HG03066 (cell line): ENCODE results near the gene STON2.

Source experiments
- ATAC-seq: cut with Tn5 transposase; IDR thresholded peaks from one replicate; pipeline ENCODE4 v1.9.1; 2021; ENCODE audit warnings: low read depth; ENCODE audit not compliant: unreplicated experiment

Gene STON2

DNA sequence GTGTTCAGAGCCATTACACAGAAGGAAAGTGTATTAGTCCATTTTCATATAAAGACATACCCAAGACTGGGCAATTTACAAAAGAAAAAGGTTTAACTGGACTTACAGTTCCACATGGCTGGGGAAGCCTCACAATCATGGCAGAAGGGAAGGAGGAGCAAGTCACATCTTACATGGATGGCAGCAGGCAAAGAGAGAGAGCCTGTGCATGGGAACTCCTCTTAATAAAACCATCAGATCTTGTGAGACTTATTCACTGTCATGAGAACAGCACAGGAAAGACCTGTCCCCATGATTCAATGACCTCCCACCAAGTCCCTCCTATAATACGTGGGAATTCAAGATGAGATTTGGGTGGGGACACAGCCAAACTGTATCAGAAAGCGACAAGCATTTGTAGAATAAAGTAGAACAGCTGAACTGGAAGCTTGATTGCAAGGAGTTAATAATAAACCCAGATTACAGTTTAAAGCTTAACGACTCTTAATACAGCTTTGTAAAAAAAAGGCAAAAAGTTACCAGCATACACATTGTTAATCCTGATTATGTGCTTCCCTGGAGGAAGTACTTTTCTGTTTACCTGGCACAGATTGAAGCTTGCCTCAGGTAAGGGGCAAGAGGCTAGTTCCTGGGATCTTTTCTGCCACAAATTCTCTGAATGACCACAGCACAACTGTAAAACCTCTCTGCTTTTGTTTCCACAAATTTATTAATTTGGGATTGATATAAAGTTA is 18.1 kb upstream of the STON2 start:
- ATAC-seq: no peak

DNA sequence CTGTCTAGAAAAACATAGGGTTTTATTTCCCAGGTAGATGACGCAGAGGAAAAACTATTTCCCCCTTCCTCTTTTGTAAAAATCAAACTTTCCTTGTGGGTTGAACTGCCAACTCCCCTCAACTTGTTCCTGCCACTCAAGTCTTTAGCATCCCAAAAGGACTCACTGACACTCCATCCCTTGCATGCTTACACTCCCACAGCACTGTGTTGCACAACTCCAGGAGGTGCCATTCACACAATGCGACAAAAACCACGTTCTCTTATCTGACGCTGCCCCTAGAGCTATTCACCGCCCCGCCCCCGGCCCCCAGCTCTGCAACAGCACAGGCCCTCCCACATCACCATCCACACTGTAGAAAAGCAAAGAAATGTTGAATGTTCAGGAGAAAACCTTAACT is 16.9 kb upstream of the STON2 start:
- no peak for ATAC-seq

DNA sequence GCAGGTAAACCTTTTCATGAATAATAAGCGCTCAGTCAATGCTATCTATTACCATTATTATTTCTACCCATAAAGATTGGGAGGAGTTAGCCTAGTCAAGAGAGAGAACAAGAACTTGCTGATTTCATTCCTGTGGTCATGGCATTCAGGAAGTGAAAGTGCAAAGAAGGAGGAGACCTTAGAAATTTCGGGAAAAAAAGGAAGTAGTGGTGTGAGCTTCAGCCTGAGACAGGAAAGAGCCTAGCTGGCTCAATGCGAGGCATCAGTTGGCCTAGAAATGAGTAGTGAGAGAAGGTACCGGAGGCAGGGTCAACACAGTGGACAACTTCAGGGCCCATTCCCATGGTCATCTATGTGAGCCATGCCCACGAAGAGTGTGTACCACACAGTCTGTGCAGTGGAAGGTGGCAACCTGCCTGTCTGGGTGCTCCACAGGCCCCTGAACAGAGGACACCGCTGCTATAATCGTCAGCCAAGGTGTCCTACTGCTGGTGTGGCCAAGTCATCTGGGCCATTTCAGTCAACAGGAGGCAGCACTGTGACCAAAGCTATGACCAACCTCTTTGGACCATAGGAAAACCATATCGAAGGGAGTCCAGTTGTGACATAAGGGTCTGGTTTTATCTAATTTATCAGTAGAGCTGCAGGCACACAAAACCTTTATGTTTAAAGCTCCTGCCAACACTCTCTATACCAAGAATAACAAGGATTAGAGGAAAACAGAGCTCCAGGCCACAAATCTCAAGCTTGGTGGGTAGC is 16.2 kb upstream of the STON2 start:
- no peak for ATAC-seq

DNA sequence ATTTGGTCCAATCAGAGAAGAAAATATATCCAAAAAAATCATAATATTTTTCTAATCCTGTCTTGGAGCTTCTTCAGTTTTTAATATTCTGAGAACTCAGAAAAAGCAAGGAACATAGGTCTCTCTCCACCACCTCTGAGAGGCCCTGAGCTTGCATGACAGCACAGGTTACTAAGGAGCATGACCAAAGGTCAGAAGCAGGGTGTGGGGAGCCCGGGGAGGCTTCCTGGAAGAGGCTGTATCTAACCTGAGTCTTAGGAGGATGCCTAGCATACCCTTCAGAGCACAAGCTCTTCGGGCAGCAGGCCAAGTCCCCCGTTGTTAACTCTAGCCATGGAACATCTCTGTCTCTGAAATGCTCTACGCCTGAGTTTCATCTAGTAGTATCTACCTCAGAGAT is 15.7 kb upstream of the STON2 start:
- ATAC-seq: no peak

GRCh38 chr14:81414123-81414522 is 14.0 kb upstream of the STON2 start:
- ATAC-seq: no peak

GRCh38 chr14:81412779-81413178 is 12.7 kb upstream of the STON2 start:
- ATAC-seq: no peak

DNA sequence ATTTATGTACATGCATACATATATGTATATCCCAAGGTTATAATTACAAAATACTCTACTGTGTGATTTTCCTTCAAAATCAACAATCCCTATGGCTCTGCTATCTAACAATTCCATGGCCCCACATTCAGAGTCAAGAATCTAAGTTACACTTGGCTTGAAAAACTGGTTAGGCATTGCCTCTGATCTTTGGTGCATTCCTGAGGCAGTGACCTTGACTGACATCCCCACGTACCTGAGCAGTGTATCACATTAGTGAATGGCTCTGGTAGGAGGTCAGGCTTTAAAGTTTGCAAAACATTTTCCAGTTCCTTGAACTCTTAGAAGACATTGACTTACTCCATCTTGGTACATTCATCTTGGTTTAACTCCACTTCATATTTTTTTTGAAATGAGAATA is 8.5 kb upstream of the STON2 start:
- no peak for ATAC-seq

GRCh38 chr14:81406863-81407262 is 6.7 kb upstream of the STON2 start:
- ATAC-seq: no peak

DNA sequence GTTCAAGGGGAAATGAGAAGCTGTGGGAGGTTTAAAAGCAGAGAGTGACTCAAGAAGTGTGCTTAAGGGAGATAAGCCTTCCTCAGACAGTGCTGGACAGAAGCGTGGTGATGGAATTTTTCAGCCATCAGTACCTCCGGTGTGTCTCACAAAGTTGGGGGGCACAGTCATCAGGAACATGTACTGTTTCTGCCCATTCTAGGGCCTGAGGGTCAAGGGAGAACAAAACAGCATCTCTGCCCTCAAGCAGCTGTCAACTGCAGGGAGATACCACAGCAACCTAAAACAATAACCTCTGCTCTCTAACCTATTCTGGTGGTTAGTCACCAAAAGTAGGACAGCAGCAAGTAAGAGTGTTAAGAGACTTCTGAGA is 2.0 kb upstream of the STON2 start:
- no peak for ATAC-seq

- no peak for ATAC-seq
Observed at GRCh38 chr14:81401420-81402122, 1.4 kb upstream of the STON2 start.

DNA sequence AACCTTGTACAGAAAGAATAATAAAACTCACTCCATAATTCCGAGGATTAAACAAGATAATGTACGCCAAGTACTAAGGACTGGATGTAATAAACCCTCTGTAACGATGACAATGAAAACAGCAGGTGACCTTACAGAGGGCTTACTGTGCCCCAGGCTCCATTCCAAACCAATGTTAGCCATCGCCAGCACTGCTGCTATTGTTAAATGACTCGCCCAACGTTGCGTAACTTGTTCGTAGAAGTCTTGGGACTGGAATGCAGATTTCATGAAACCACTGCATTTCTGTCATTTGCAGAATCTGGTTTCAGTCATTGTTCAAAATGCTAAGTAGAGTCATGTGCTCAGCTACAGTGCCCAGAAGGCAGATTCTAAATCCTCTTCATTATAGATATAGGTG is 728 bp upstream of the STON2 start:
- no peak for ATAC-seq

- ATAC-seq: no peak
Observed at GRCh38 chr14:81398196-81398891, 1.8 kb downstream of the STON2 start.

- ATAC-seq: no peak
Observed at GRCh38 chr14:81396113-81396512, 4.0 kb downstream of the STON2 start.

DNA sequence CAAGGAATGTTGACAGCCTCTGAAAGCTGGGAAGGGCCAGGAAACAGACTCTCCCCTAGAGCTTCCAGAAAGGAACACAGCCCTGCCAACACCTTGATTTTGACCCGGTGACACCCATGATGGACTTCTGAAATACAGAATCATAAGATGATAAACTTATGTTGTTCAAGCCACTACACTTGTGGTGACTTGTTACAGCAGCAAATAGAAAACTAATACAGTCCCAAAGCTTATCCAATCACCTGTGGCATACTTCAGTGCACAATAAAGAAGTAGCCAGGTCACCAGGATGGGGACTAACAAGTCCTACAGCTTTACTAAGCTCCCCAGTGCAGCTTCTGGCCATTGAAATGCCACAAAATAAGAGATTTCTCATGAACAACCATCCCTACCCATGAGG is 5.4 kb downstream of the STON2 start:
- no peak for ATAC-seq

GRCh38 chr14:81392976-81393643 is 7.0 kb downstream of the STON2 start:
- no peak for ATAC-seq

DNA sequence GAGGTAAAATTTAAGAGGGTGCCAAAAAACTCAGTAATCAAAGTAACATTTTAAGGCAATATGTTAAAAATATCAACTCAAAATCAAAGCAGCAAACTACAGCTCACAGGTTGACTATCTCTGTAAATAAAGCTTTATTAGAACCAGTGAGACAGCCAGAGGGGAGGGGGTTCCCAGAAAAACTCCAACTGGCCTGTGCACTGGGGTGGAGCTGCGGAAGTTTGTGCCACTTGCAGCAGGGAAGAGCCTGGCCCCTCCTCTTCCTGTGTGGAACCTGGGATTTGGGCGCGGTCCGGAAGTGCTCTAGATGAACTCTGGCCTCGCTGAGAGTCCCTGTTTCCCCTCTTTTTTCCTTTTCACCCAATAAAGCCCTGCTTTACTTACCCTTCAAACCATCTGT is 8.1 kb downstream of the STON2 start:
- ATAC-seq: no peak

DNA sequence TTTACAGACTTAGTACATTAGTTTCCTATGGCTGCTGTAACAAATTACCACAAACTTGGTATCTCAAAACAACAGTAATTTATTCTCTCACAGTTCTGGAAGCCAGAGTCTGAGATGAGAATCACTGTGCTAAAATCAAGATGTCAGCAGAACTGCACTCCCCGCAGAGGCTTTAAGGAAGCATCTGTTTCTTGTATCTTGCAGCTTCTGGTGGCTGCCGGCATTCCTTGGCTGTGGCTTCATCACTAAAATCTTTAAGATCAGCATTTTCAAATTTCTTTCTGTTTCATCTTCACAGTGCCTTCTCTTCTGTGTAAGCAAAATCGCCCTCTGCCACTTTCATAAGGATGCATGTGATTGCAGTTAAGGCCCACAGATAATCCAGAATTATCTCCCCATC is 9.4 kb downstream of the STON2 start:
- no peak for ATAC-seq

DNA sequence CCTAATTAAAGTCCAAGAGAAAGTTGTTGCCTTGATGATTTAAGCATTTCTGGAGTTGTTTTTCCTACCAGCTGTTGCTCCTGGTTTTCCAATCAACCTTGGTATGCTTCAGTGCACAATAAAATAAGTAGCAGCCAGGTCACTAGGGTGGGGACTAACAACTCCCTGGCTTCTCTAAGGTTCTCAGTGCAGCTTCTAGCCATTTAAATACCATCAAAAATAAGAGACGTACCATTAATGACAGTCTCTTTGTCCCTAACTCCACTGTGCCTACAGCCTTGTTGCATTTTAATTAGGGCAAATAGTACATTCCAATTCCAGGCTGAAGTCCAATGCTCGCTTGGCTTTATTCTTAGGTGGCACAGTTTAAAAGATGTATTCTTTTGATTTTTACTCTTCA is 11.8 kb downstream of the STON2 start:
- no peak for ATAC-seq

DNA sequence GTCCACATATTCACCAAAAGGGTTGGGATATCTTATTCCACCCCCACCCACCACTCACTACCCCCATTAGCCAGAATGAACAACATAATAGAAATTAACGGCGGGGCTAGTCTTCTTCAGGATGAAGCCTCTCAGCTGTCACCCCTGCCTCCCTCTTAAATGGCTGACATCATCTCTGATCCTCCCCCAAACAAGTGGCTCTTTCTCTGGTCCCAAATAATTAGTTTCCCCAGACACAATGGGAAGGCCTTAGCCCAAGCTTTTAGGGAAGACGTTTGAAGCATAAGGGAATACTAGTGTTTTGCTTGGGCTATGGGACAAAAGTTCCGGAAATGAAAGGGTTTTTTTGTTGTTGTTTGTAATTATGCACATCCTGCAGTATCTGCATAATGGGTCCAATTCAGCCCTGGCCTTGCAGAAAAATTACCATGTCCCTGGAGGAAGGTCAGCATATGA is 13.8 kb downstream of the STON2 start:
- no peak for ATAC-seq

DNA sequence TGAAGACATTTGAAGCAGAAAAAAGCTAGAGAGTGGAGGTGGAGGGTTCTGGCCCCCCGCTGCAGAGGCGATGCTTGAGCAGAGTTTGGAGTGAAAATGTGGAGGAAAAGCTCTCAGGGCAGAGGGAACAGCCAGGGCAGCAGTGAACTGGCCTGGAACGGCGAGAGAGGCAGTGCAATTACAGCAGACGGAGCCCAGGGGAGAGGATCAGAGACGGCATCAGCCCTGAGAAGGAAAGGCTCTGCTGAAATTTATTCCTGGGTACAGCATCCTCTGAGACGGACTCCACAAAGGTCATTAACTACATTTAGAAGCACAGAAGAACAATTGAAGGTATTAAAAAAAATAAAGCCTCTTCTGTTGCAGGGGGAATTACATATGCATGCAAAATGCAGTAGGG is 14.2 kb downstream of the STON2 start:
- ATAC-seq: no peak

- ATAC-seq: no peak
Observed at GRCh38 chr14:81385419-81385818, 14.7 kb downstream of the STON2 start.
